NCI-H187 treated with DMSO at 0.1 percent for 48 hours (cell line): ENCODE results near the gene PHLDA3.

ENCODE experiments used
- DNase-seq: peaks from one replicate; lab custom pipeline; 2025; lab: John Stamatoyannopoulos, UW

PHLDA3 gene

GRCh38 chr1:201468844-201469644 is at the start of gene PHLDA3:
Gene PHLDA3, minus strand, starts transcription at chr1:201469188. Its CDS starts 402 bp downstream, at chr1:201468786.
- no peak for DNase-seq

GRCh38 chr1:201518071-201518470 is 49.1 kb upstream of the PHLDA3 start:
- DNase-seq = no peak

DNA sequence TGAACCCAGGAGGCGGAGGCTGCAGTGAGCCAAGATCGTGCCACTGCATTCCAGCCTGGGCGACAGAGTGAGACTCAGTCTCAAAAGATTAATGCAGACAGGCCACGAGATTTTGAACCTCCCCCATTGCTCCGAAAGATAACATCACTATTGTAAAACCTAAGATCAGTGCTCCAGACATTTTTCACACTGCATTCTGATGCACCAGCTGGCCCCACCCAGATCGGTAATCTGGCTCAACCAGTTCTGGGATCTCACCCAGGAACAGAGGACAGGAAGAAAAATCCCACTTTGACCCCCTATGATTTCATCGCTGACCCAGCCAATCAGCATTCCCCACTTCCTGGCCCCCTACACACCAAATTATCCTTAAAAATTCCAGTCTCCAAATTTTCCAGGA is 48.6 kb upstream of the PHLDA3 start:
- DNase-seq = no peak

DNA sequence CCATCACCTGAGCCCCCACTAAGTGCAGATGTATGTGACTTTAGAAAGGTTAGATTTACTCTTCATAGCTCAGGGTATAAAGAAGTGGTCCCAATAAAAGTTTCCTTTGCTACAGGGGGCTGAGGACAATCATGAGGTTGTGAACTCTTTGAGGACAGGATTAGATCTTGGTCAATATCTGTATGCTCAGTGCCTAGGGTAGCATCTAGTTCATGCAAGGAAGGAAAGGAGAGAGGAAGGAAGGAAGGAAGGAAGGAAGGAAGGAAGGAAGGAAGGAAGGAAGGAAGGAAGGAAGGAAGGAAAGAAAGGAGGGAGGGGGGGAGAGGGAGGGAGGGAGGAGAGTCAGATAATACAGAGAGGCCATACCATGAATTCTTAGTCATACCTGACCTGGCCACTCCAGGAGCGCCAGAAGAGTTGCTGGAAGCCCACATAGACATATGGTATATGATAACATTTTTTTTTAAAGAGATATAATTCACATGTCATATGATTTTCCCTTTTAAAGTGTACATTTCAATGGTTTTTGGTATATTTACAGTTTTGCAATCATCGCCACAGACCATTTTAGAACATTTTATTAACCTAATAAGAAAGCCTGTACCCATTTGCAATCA is 47.6 kb upstream of the PHLDA3 start:
- no peak for DNase-seq

DNA sequence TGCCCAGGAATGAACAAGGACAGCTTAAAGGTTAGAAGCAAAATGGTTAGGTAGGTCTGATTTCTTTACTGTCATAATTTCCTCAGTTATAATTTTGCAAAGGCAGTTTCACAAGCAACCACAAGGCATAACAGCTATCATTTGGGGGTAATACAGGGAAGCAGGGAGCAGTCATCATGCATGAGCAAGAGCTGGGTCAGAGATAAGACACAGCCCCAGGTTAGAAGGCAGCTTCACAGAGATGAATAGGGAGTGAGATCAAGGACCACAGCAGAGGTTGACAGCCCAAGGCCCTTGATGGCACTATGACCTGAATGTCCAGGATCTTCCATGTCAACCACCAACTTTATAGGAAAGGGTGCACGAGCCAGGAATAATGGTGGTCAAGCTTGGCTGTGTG is 46.9 kb upstream of the PHLDA3 start:
- DNase-seq = no peak

- no peak for DNase-seq
Measured at GRCh38 chr1:201515062-201515750, 46.2 kb upstream of the PHLDA3 start.

DNA sequence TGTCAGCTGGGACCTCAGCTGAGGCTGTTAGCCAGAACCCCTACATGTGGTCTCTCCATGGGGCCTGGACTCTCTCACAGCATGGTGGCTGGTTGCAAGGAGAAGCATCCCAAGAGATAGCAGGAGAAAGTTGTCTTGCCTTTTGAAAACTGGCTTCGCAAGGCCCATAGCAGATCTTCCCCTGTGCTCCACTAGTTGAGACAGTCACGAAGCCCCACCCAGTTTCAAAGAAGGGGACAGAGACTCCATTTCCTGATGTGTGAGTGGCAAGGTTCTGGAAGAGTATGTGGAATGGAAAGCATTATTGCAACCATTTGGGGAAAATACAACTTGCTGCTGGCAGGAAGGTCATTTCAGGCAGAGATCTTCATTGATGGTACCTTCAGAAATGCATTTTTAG is 45.5 kb upstream of the PHLDA3 start:
- DNase-seq = no peak

DNA sequence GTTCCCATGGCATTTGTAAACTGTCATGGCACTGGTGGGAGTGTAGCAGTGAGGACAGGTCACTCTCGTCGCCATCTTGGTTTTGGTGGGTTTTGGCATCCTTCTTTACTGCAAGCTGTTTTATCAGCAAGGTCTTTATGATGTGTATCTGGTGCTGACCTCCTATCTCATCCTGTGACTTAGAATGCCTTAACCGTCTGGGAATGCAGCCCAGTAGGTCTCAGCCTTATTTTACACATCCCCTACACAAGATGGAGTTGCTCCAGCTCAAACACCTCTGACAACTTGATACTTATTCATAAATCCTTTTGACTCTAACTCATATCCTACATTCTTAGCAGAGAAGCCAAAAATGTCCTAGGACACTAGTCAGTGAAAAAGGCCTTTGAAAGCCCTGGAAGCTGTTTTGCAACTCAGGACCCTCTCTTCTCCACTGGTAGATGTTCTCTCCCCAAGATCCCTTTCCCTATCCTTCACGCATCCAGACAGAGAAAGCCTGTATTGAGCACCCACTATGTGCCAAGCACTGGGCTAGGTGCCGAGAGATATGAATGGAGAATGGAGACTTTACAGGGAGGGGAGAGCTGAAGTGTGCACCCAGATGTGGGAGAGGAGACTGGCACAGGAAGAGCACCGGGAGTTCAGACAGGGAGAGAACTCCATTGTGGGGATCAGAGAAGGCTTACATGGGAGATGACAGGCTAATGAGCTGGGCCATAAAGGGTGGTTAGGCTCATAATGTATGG is 44.7 kb upstream of the PHLDA3 start:
- DNase-seq = no peak

- DNase-seq = no peak
Measured at GRCh38 chr1:201511941-201512539, 43.1 kb upstream of the PHLDA3 start.

DNA sequence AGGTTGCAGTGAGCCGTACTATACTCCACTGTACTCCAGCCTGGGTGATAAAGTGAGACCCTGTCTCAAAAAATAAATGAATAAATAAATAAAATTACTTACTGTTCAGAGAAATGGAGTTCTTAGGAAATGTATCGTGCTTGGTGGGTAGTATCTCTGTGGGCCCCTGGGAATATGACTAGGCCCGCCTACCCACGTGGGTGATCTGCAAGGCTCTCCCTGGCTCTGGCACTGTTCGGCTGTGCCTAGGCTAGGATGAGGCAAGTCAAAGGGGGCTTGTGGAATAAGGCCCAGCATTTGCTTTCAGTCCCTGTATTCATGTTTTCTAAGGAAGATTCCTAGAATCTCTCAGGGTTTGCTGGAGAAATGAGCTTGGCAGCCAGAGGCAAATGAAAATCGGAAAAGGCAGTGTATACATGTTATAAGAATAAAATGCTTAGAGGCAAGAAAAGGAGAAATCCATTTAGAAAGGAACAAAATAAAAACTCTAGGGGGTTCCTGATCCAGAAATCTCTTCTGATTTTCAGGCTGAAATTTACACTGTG is 42.5 kb upstream of the PHLDA3 start:
- no peak for DNase-seq

DNA sequence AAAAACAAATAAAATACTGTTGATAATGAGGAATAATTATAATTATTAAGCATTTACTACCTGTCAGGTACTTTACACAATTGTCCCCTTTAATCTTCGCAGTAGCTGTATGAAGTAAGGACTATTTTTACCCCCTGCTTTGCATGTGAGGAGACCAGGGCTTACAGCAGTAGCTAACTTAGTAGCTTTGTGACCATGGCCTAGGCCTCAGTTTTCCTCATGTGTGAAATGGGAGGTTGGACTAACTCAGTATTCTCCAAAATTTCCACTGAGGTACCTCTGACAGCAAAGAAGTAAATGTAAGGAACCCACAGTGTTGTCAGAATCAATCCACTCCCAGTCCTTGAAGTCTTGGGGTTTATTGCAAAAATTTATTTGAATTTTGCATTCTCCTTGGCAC is 41.7 kb upstream of the PHLDA3 start:
- DNase-seq = no peak

DNA sequence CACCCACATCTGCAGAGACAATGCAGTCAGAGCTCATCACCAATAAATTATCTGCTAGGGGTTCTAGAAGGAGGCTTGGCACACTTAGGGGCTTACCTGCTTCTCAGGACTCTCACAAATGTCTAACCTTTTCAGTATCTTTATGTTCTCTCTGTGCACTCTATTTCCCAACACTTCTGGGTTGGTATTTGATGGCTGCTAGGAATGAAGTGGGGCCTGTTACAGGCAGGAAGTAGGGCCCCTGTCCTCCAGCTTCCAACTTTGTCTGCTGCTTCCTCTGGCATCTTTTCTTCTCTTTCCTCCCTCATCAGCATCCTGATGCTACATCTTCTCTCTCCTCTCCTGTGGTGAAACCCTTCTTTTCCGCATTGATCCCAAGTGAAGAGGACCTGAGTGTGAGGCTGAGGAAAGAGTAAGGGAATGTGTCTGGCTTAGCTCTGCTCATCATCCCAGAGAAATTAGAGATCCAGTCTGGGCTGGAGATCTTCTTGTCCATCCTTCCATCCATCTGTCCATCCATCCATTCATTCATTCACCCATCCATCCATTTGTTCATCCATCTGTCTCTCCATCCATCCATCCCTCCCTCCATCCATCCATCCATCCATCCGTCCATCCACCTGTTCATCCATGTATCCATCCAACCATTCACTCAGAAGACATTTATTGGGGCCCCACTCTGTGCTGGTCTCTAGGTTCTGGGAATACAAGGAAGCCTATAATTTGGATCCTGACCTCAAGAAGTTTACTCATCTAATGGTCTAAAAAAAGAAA is 40.8 kb upstream of the PHLDA3 start:
- no peak for DNase-seq

DNA sequence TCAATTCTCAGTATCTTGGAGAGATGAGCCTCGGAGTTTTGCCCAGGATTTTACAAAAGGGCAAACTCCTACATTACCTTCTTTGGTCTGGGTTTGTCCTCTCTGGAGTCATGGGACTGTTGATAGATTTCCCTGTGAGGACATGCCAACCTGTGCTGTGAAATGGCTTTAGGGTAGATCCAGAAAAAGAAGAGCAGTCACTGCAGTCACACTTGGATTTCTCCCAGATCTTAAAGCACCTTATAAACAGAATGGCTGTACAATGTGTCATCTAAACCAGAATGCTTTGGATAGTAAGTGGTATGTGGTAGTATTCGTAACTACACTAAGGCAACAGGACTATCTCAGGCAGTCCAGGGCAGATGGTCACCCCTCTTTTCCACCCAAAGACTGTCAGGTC is 39.8 kb upstream of the PHLDA3 start:
- no peak for DNase-seq

DNA sequence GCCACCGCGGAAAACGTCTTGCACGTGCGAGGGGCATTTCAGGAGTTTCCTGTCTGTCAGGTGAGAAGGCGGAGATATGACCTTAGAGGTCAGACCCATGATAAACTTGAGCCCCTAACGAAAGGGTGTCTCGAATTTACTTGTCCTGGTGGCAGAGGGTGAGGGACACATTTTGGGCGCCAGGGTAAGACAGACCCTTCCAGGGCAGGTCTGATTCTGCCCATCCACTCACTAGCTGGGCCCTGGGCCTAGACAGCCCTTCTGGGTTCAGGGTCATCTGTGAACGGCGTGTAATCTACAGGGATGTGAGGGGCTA is 38.3 kb upstream of the PHLDA3 start:
- no peak for DNase-seq

DNA sequence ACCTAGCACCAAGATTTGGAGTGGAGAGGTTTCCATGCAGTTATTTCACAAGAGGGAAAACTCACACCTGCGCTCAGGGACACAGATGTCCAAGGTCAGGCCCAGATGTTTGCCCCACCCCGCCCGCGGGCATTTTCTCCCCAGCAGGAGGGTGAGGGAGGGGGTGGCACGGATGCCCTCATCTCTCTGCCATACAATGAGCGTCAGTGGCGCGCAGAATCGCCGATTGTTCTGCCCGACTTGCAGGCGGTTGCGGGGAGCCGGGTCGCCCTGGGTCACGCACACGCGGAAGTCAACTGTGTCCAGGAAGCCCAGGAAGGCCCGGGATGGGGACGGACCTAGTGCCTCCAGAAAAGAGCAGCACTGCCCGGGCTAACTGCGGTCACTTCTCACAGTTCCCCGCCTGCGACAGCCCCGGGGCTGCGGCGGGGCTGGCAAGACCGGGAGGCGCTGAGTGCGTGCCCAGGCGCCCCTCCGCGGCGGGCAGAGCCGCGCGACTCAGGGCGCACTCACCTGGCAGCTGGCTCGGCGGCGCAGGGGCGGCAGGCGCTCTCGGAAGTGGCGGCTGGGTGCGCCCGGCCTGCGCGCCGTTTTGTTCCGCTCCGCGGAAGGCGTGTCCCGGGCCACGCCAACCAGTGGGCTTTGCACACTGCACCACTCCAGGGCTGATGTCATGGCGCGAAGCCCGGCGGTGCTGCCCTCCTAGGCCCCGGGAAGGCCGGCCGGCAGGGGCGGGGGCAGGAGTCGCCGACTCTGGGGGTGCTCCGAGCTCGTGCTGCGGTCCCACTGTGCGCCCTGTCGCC is 37.8 kb upstream of the PHLDA3 start, which contains the start of gene CSRP1:
TSS of gene CSRP1 (minus strand) at position 567 of the 803 bp plus-strand sequence. CDS start 10,820 bp downstream, outside the sequence.
- DNase-seq = no peak

DNA sequence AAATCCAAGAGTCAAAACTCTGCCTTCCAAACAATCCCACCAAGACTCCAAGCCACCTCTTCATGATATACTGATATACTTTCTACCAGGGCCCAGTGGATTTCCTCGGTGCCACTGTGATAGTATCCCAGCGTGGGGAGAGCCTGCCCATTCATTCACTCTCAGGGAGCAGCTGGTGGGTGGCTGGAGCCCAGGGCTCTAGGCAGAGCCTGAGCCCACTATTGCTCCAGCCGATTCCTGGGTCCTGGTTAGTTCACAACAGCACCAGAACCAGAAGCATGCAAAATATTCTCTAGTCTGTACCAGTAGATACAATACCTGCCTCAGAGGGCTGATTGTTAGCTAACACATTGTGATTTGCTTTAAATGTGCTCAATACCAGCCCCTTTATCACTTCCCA is 37.1 kb upstream of the PHLDA3 start:
- no peak for DNase-seq

DNA sequence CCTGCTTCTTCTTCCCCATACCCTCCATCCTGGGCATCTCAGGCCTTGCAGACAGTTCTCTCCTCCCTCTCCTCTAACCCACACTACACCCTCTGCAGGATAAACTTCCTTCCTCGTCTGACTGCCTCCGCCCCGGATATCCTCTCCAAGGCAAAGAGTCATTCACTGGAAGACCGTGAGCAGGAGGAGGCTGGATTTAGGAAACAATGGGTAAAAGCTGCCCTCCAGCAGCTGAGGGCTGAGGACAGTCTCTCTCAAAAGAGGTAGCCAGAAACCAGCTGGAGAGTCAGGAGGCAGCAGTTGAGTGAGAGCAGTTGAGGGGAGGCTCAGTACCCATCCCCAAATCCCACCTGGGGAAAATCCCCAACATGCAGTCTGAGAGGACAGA is 36.5 kb upstream of the PHLDA3 start:
- no peak for DNase-seq

GRCh38 chr1:201504799-201505502 is 36.0 kb upstream of the PHLDA3 start:
- no peak for DNase-seq

GRCh38 chr1:201504179-201504631 is 35.2 kb upstream of the PHLDA3 start:
- no peak for DNase-seq
